ENCODE results near the gene GLUL. TPM values are rescaled to one million over a fixed set of nuclear protein-coding genes. Genes with fewer than 3 reads are reported as not detected.

GLUL gene
- total RNA-seq, 2 donors from 2014 or later: 381 to 632 TPM

- Histone ChIP-seq H3K27ac (no peak overlapping the region), H3K4me1 (peaks cover 0 to 6% of the 10 kb centered on the region in 2 donors), H3K36me3 (no peaks in the 10 kb centered on the region), H3K4me3 (no peak overlapping the region), H3K27me3 (no peaks in the 10 kb centered on the region), H3K9me3 (peaks cover 0 to 12% of the 10 kb centered on the region in 2 donors)
- DNase-seq (ENCODE audit: low spot score): no peak
- no peak for TF ChIP-seq CTCF (IDR thresholded peaks at IDR 0.05)
Observed at GRCh38 chr1:182405578-182405977, 14.0 kb upstream of the GLUL start.

DNA sequence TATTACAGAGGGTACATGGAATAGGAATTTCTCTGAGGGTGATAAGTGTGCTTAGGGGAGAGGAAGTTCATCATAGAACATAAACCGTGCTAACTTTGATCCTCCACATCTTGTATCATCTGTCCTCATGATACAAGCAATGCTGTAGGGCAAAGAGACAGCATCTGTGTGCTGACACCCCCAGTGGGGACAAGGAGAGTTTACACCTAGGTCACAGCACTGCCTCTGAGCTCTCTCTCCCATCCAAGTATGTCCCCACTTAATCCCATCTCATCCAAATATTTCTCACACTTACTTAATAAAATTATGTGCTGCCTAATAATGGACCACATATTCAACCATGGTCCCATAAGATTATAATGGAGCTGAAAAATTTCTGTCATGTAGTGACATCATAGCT, 13.2 kb upstream of the GLUL start:
- Histone ChIP-seq H3K27me3 (no peaks in the 10 kb centered on the region), H3K27ac (no peak overlapping the region), H3K4me3 (no peak overlapping the region), H3K4me1 (no peaks in the 10 kb centered on the region), H3K36me3 (no peaks in the 10 kb centered on the region), H3K9me3 (peaks cover 0 to 12% of the 10 kb centered on the region in 2 donors)
- TF ChIP-seq CTCF (IDR thresholded peaks at IDR 0.05): no peak
- no peak for DNase-seq (ENCODE audit: low spot score)

DNA sequence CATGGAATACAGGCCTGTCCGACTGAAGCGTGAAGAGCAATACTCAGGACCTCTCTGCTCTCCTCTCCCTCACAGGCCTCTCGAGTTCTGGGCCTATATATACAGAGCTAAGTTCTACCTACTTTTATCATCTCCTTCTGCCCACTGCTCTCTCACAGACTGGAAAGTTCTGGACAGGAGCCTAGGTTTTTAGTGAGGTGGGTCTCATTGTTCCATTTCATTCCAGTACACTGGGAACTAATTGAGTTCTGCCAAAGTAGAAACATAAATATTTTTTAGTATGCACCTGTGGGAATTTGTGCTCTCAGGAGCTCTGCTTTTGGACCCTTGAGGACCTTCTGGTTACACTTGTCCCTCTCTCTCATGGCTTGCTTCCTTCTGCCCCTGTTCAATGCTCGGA, 9.0 kb upstream of the GLUL start, which contains the start of gene TEDDM1:
TSS of gene TEDDM1 (minus strand) at position 101 of the 400 bp plus-strand sequence. CDS start 182 bp downstream, outside the sequence.
- TF ChIP-seq CTCF (IDR thresholded peaks at IDR 0.05): no peak
- DNase-seq (ENCODE audit: low spot score): no peak
- no peaks in the 10 kb centered on the region for H3K27me3 ChIP-seq
- no peaks in the 10 kb centered on the region for H3K36me3 ChIP-seq
- no peak within 1 kb of the TSS for H3K4me3 ChIP-seq
- H3K9me3 ChIP-seq: peaks cover 0 to 5% of the 10 kb centered on the region in 2 donors
- H3K4me1 ChIP-seq: peaks cover 0 to 11% of the 10 kb centered on the region in 2 donors
- H3K27ac ChIP-seq: no peak within 1 kb of the TSS

- no peak for TF ChIP-seq CTCF (IDR thresholded peaks at IDR 0.05)
- no peak overlapping the region for H3K27ac ChIP-seq
- H3K9me3 ChIP-seq: no peaks in the 10 kb centered on the region
- H3K27me3 ChIP-seq: no peaks in the 10 kb centered on the region
- no peak overlapping the region for H3K4me3 ChIP-seq
- DNase-seq (ENCODE audit: low spot score): no peak
- no peaks in the 10 kb centered on the region for H3K36me3 ChIP-seq
- H3K4me1 ChIP-seq: peaks cover 0 to 11% of the 10 kb centered on the region in 2 donors
Observed at GRCh38 chr1:182397653-182398393, 6.2 kb upstream of the GLUL start.

DNA sequence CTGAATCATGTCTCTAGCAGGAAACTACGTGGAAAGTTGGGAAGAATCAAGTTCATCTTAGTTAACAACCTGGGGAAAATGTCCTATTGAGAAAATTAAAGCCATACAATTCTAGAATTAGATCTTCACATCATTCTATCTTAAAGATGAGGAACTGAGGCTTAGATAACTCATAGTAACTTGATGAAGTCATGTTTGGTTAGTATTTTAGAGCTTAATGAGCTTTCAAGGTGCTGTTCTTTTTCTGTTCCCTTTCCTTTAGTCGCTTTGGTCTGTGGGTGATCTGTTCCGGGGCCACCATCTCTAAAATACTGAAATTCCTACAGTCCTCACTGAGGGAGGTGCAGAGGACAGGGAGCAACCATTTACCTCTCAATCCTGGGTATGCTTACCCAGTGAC, 4.3 kb upstream of the GLUL start:
- no peaks in the 10 kb centered on the region for H3K36me3 ChIP-seq
- peaks cover 0 to 17% of the 10 kb centered on the region in 2 donors for H3K4me1 ChIP-seq
- H3K27me3 ChIP-seq: no peaks in the 10 kb centered on the region
- no peaks in the 10 kb centered on the region for H3K9me3 ChIP-seq
- no peak overlapping the region for H3K4me3 ChIP-seq
- peak; percentile 16 for DNase-seq (ENCODE audit: low spot score)
- peak overlapping the region in 1 of 2 donors; percentile 60 for H3K27ac ChIP-seq
- TF ChIP-seq CTCF (IDR thresholded peaks at IDR 0.05): no peak

Data from right atrium auricular region (tissue), 2 donors.